Keratinocyte (primary cell): Measurements from ENCODE around the gene ZNF597. TPM values are rescaled to one million over a fixed set of nuclear protein-coding genes. Genes with fewer than 3 reads are reported as not detected.

Experiments used
- DNase-seq: peaks from one replicate; pipeline ENCODE4 v3.0.0-alpha.2; 2011; ENCODE audit warnings: low read depth, missing footprints, low spot score
- FAIRE-seq: peaks from 2 replicates; lab custom pipeline; 2011; peaks lifted over from hg19 to GRCh38; lab: Jason Lieb, UNC
- H2AFZ ChIP-seq: 2 replicates; pipeline ENCODE4 v1.6.0; 2012; ENCODE audit warnings: low read length, control low read depth, inconsistent platforms; ENCODE audit not compliant: control insufficient read depth
- H3K27ac ChIP-seq: 2 replicates; pipeline ENCODE4 v1.5.1; 2011; ENCODE audit warnings: low read length; ENCODE audit not compliant: control insufficient read depth, insufficient read depth
- H3K27me3 ChIP-seq: 3 replicates; pipeline ENCODE4 v1.6.0; 2011; ENCODE audit warnings: low read length; ENCODE audit not compliant: control insufficient read depth, insufficient read depth; ENCODE audit errors: extremely low read depth
- H3K36me3 ChIP-seq, 2 experiments: 2 replicates in 1 of 2; 3 replicates in 1 of 2; pipeline ENCODE4 v1.5.1; 2011; ENCODE audit warnings: low read length in 2 of 2, mild to moderate bottlenecking in 1 of 2; ENCODE audit not compliant: control insufficient read depth in 2 of 2, insufficient read depth in 2 of 2; ENCODE audit errors: extremely low read depth in 1 of 2
- H3K4me1 ChIP-seq: 3 replicates; pipeline ENCODE4 v1.5.1; 2011; ENCODE audit warnings: low read length; ENCODE audit not compliant: control insufficient read depth, insufficient read depth; ENCODE audit errors: extremely low read depth
- H3K4me2 ChIP-seq: 3 replicates; pipeline ENCODE4 v1.6.0; 2011; ENCODE audit warnings: low read depth, low read length; ENCODE audit not compliant: control insufficient read depth, insufficient read depth; ENCODE audit errors: extremely low read depth
- H3K4me3 ChIP-seq, 3 experiments: fragments of 200-600 bp in 1 of 3; sonication (generic) in 1 of 3; 2 replicates in 2 of 3; 3 replicates in 1 of 3; pipeline ENCODE4 v1.5.1; 2011 to 2016; ENCODE audit warnings: low read length in 3 of 3, mild to moderate bottlenecking in 3 of 3, control low read depth in 2 of 3, inconsistent platforms in 1 of 3, low read depth in 1 of 3, mixed read lengths in 1 of 3, mixed run types in 1 of 3, moderate library complexity in 1 of 3; ENCODE audit not compliant: control insufficient read depth in 2 of 3, insufficient read depth in 2 of 3; ENCODE audit errors: extremely low read depth in 1 of 3
- H3K79me2 ChIP-seq: 2 replicates; pipeline ENCODE4 v1.6.0; 2012; ENCODE audit warnings: low read length; ENCODE audit not compliant: control insufficient read depth, insufficient read depth
- H3K9ac ChIP-seq: 3 replicates; pipeline ENCODE4 v1.6.0; 2011; ENCODE audit warnings: low read length; ENCODE audit not compliant: control insufficient read depth, insufficient read depth; ENCODE audit errors: extremely low read depth
- H3K9me1 ChIP-seq: 3 replicates; pipeline ENCODE4 v1.6.0; 2011; ENCODE audit warnings: low read length; ENCODE audit not compliant: control insufficient read depth, insufficient read depth; ENCODE audit errors: extremely low read depth
- H3K9me3 ChIP-seq: 2 replicates; pipeline ENCODE4 v1.5.1; 2012; ENCODE audit warnings: low read depth, low read length; ENCODE audit not compliant: control insufficient read depth
- H4K20me1 ChIP-seq: 3 replicates; pipeline ENCODE4 v1.6.0; 2011; ENCODE audit warnings: low read length; ENCODE audit not compliant: control insufficient read depth, insufficient read depth; ENCODE audit errors: extremely low read depth
- EZH2 ChIP-seq: IDR thresholded peaks from one replicate; pipeline ENCODE4 v1.6.1; 2012; ENCODE audit warnings: inconsistent platforms, mild to moderate bottlenecking, low read length, moderate library complexity
- dilution Hi-C: fragments of 300-500 bp; cut with MboI; formaldehyde crosslinking; loops from one replicate; pipeline ENCODE4 v1.7.0; 2020; ENCODE audit warnings: low sequenced_read_pairs; ENCODE audit not compliant: extremely low pct_ligation_motif_present
- polyA plus RNA-seq, 5 experiments: library from polyadenylated mRNA; depleted of rRNA in 3 of 5; stranded (reverse) in 3 of 5; stranded (forward) in 1 of 5; unstranded in 1 of 5; fragments of >200 nt; gene quantifications; 1 replicate in 1 of 5; 2 replicates in 3 of 5; 3 replicates in 1 of 5; pipeline versions ENCODE4 v1.2.1 to v1.2.3, GENCODE V29; 2011 to 2012; ENCODE audit warnings: missing spikeins in 2 of 5, low read depth in 1 of 5, low replicate concordance in 1 of 5
- TF ChIP-seq, protein P1 (sequence below), 3 experiments: IDR thresholded peaks in 1 of 3; conservative IDR thresholded peaks in 1 of 3; optimal IDR thresholded peaks in 1 of 3; 2 replicates in 2 of 3; 3 replicates in 1 of 3; pipeline versions ENCODE3 to v1.5.1; 2011; ENCODE audit warnings: low read length in 3 of 3, mild to moderate bottlenecking in 3 of 3, moderate library complexity in 2 of 3, control low read depth in 1 of 3, inconsistent platforms in 1 of 3; ENCODE audit not compliant: insufficient read depth in 2 of 3; ENCODE audit errors: extremely low read depth in 1 of 3

Gene ZNF597
- polyA plus RNA-seq, 1 donor (not counting 4 experiments of a cell fraction or from before 2014, with no cell fraction given): 1.7 TPM

DNA sequence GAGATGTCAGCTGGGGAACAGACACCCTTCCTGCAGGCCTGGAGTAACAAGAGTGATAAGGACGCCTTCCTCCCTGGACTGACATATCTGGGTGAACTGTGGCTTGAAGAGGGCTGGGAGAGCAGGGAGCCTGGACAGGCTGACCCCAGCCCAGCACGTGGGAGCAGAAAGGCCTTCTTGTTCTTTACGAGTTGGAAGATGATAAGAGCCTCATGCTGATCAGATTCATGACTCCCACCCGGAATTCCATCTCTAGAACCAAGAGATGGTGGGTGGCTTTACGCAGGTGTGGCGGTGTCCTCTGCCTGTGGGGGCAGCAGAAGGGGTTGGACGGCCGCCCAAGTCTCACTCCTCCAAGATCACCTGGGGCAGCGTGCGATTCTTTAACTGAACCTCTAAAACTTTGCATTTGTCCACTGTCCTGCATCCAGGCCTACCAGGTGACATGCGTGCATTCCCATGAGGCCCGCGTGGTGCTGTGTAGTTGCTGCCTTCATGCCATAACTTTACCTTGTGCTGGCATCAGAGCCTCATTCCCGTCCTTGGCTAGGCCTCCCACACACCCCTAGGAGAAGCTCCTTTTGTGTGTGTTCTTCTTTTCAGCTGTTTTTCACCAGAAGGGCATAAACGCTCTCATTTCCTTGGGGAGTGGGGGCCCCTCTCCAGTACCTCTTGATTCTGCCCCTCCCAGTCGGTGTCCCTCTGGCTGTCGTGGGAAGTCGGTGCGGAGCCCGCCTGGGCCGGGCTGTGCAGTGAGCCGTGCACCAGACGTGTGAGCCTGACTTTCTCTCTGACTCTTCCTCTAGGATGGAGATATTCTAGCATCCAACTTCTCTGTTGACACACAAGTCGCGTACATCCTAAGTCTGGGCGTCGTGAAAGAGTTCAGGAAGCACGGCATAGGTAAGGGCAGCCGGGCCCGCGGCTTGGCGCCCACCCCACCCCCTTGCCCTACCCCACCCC, 38.7 kb upstream of the ZNF597 start:
- FAIRE-seq (no peak), DNase-seq (no peak)
- Histone ChIP-seq H3K36me3 (peaks cover 30 to 41% of the 10 kb centered on the region in 2 experiments), H2AFZ (no peak overlapping the region), H3K4me1 (no peaks in the 10 kb centered on the region), H3K27me3 (no peaks in the 10 kb centered on the region), H3K9me3 (no peaks in the 10 kb centered on the region), H3K9ac (no peak overlapping the region), H3K79me2 (peaks cover 16% of the 10 kb centered on the region), H3K4me3 (no peak overlapping the region), H3K4me2 (no peak overlapping the region), H3K9me1 (no peaks in the 10 kb centered on the region), H3K27ac (no peak overlapping the region), H4K20me1 (no peaks in the 10 kb centered on the region)
- dilution Hi-C loops: no loop called here
- TF ChIP-seq EZH2: no peak
- TF ChIP-seq, protein P1, sequence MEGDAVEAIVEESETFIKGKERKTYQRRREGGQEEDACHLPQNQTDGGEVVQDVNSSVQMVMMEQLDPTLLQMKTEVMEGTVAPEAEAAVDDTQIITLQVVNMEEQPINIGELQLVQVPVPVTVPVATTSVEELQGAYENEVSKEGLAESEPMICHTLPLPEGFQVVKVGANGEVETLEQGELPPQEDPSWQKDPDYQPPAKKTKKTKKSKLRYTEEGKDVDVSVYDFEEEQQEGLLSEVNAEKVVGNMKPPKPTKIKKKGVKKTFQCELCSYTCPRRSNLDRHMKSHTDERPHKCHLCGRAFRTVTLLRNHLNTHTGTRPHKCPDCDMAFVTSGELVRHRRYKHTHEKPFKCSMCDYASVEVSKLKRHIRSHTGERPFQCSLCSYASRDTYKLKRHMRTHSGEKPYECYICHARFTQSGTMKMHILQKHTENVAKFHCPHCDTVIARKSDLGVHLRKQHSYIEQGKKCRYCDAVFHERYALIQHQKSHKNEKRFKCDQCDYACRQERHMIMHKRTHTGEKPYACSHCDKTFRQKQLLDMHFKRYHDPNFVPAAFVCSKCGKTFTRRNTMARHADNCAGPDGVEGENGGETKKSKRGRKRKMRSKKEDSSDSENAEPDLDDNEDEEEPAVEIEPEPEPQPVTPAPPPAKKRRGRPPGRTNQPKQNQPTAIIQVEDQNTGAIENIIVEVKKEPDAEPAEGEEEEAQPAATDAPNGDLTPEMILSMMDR (optimal IDR thresholded peaks at IDR 0.05 in 1 of 3, IDR thresholded peaks at IDR 0.05 in 1 of 3, conservative IDR thresholded peaks at IDR 0.05 in 1 of 3; ENCODE audit: extremely low read depth in 1 of 3, insufficient read depth in 2 of 3, low read length in 3 of 3): no peak

DNA sequence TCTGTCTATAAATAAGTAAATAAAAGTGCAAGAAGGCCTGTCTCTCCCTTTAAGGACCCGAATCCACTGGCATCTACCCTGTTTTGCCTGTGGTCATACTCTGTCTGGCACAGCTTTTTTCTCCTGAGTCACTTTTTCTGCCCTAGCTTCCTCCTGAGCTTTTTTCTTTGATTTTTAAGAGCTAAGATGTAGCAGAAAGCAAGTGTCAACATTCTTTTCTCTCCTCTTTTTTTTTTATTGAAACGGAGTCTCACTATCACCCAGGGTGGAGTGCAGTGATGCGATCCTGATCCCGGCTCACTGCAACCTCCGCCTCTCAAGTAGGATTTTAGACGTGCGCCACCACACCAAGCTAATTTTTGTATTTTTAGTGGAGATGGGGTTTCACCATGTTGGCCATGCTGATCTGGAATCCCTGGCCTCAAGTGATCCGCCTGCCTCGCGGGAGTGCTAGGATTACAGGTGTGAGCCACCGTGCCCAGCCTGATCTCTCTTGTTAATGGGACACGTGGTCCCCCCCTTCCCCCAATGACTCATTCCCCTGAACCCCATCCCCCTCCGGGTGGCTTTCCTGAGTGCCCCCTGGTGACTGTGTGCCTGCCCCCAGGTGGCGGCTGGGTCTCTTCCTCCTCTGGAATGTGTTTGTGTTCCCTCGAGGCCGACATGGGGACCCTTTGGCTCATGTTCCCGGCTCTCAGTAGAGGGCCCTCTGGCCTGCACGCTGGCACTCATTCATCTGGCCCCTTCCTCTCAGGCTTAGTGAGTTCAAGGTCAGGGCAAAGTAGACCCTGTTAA, 37.8 kb upstream of the ZNF597 start:
- no peak for DNase-seq
- TF ChIP-seq EZH2: no peak
- TF ChIP-seq, protein P1 (optimal IDR thresholded peaks at IDR 0.05 in 1 of 3, IDR thresholded peaks at IDR 0.05 in 1 of 3, conservative IDR thresholded peaks at IDR 0.05 in 1 of 3; ENCODE audit: extremely low read depth in 1 of 3, insufficient read depth in 2 of 3, low read length in 3 of 3): no peak
- Histone ChIP-seq H3K36me3 (peaks cover 30 to 41% of the 10 kb centered on the region in 2 experiments), H3K9me1 (no peaks in the 10 kb centered on the region), H3K4me2 (no peak overlapping the region), H3K9me3 (no peaks in the 10 kb centered on the region), H3K4me1 (no peaks in the 10 kb centered on the region), H3K79me2 (peaks cover 18% of the 10 kb centered on the region), H3K27me3 (no peaks in the 10 kb centered on the region), H3K27ac (no peak overlapping the region), H2AFZ (no peak overlapping the region), H4K20me1 (no peaks in the 10 kb centered on the region), H3K4me3 (no peak overlapping the region), H3K9ac (no peak overlapping the region)
- no peak for FAIRE-seq
- dilution Hi-C loops: no loop called here
